HepG2 (cell line): ENCODE measurements around the gene RAB3C. TPM values are rescaled to one million over a fixed set of nuclear protein-coding genes. Genes with fewer than 3 reads are reported as not detected.

Experiments
- ATAC-seq: fragments of 200-7000 bp; cut with Tn5 transposase; 3 replicates; pipeline ENCODE4 v1.9.1; 2020; ENCODE audit warnings: mild to moderate bottlenecking, moderate library complexity
- BruUV-seq: library from RNA; stranded (reverse); fragments of 400-500 nt; replicated peaks from 2 replicates; lab custom pipeline; 2021; lab: Mats Ljungman, UMichigan
- CTCF ChIA-PET: fragments of 300-600 bp; formaldehyde crosslinking; extraction: SDS; loops from one replicate; lab custom pipeline; 2021; ENCODE audit warnings: low total read pairs, inconsistent platforms, low intra/inter-chr PET ratio; lab: Yijun Ruan, JAX
- POLR2A ChIA-PET: fragments of 350-600 bp; sonication (Branson Sonifier 250); formaldehyde crosslinking; loops from one replicate; lab custom pipeline; 2020; ENCODE audit warnings: antibody characterized with exemption, inconsistent platforms; lab: Yijun Ruan, JAX
- DNase-seq: peaks from one replicate; pipeline ENCODE4 v3.0.0-alpha.2; 2015; ENCODE audit warnings: low spot score
- FAIRE-seq: peaks from 3 replicates; lab custom pipeline; 2011; peaks lifted over from hg19 to GRCh38; lab: Jason Lieb, UNC
- H2AFZ ChIP-seq: one replicate; pipeline ENCODE4 v1.6.1; 2011; ENCODE audit warnings: low read length, inconsistent platforms
- H3K27ac ChIP-seq: fragments of 300-600 bp; 3 replicates; pipeline ENCODE4 v1.8.0; 2011; ENCODE audit warnings: mixed run types, mild to moderate bottlenecking, mixed read lengths, low read length, inconsistent platforms; ENCODE audit not compliant: insufficient read depth; ENCODE audit errors: extremely low read length
- H3K27me3 ChIP-seq, 2 experiments: fragments of 200-600 bp in 1 of 2; 2 replicates in 1 of 2; 3 replicates in 1 of 2; pipeline versions ENCODE4 v1.6.0 to v1.8.0; 2011; ENCODE audit warnings: low read length in 2 of 2, mild to moderate bottlenecking in 2 of 2, moderate library complexity in 2 of 2, inconsistent platforms in 1 of 2; ENCODE audit not compliant: insufficient read depth in 2 of 2, control insufficient read depth in 1 of 2
- H3K36me3 ChIP-seq, 2 experiments: fragments of 200-600 bp in 1 of 2; replicated peaks in 1 of 2; 2 replicates in 1 of 2; 3 replicates in 1 of 2; pipeline versions ENCODE4 v1.5.1 to v1.8.0; 2011; ENCODE audit warnings: low read length in 2 of 2, inconsistent platforms in 1 of 2; ENCODE audit not compliant: insufficient read depth in 2 of 2, control insufficient read depth in 1 of 2
- H3K4me1 ChIP-seq: 2 replicates; pipeline ENCODE4 v1.5.1; 2012; ENCODE audit warnings: low read length, inconsistent platforms; ENCODE audit not compliant: insufficient read depth
- H3K4me2 ChIP-seq: 2 replicates; pipeline ENCODE4 v1.6.0; 2011; ENCODE audit warnings: low read depth, low read length, inconsistent platforms
- H3K4me3 ChIP-seq, 3 experiments: fragments of 200-600 bp in 1 of 3; sonication (generic), shearing (Covaris generic) in 1 of 3; replicated peaks in 1 of 3; 2 replicates each; pipeline ENCODE4 v1.5.1; 2011 to 2016; ENCODE audit warnings: low read length in 3 of 3, inconsistent platforms in 2 of 3, low read depth in 2 of 3, mild to moderate bottlenecking in 2 of 3, control low read depth in 1 of 3, mixed read lengths in 1 of 3; ENCODE audit not compliant: insufficient read depth in 1 of 3
- H3K79me2 ChIP-seq: one replicate; pipeline ENCODE4 v1.6.1; 2011; ENCODE audit warnings: low read length, inconsistent platforms; ENCODE audit not compliant: insufficient read depth
- H3K9ac ChIP-seq: 2 replicates; pipeline ENCODE4 v1.6.0; 2011; ENCODE audit warnings: mild to moderate bottlenecking, low read depth, low read length, inconsistent platforms; ENCODE audit not compliant: insufficient read depth
- H3K9me3 ChIP-seq: 2 replicates; pipeline ENCODE4 v1.5.1; 2012; ENCODE audit warnings: mild to moderate bottlenecking, low read length
- H4K20me1 ChIP-seq: 2 replicates; pipeline ENCODE4 v1.6.0; 2011; ENCODE audit warnings: inconsistent platforms, mild to moderate bottlenecking, low read length, moderate library complexity; ENCODE audit not compliant: insufficient read depth
- HNRNPL ChIP-seq: fragments of 200-400 bp; formaldehyde crosslinking; IDR thresholded peaks from 2 replicates; pipeline ENCODE4 v1.6.1; 2017; ENCODE audit warnings: mild to moderate bottlenecking, low read depth, low read length
- NFRKB ChIP-seq: fragments of 450-650 bp; IDR thresholded peaks from 2 replicates; pipeline ENCODE4 v1.6.1; 2017
- TP53 ChIP-seq: sonication (generic); formaldehyde crosslinking; conservative IDR thresholded peaks from 2 replicates; pipeline ENCODE4 v1.4.0; 2020; ENCODE audit warnings: missing genetic modification reagents
- ZNF543 ChIP-seq: sonication (generic); formaldehyde crosslinking; IDR thresholded peaks from 2 replicates; pipeline ENCODE4 v1.4.0; 2020; ENCODE audit warnings: mild to moderate bottlenecking, missing genetic modification reagents
- WGBS: methylation state at CpG from one replicate; pipeline ENCODE4 v1.1.6; 2017; ENCODE audit warnings: low lambda C conversion rate; 5-methylcytosine and 5-hydroxymethylcytosine counted together
- in situ Hi-C: cut with HindIII; loops from 2 replicates; pipeline ENCODE4 v1.10.0; 2017; ENCODE audit warnings: low pct_unique_long_range_greater_than_20kb; ENCODE audit not compliant: extremely low pct_ligation_motif_present
- intact Hi-C: fragments of 100-400 bp; cut with micrococcal nuclease; formaldehyde crosslinking; loops from one replicate; pipeline ENCODE4 v1.10.0; 2022; ENCODE audit not compliant: unreplicated experiment
- polyA plus RNA-seq, 8 experiments: library from polyadenylated mRNA; depleted of rRNA in 3 of 8; stranded (reverse) in 7 of 8; unstranded in 1 of 8; fragments of >200 nt; fragmentation: Illumina TruSeq in 4 of 8; extraction: Trizol in 4 of 8; gene quantifications; 2 replicates each; pipeline versions ENCODE4 v1.2.1 to v1.2.3, GENCODE V29; 2011 to 2016; ENCODE audit warnings: low read depth in 4 of 8, missing spikeins in 1 of 8, mixed read lengths in 1 of 8; ENCODE audit not compliant: insufficient read depth in 1 of 8
- total RNA-seq, 5 experiments: library from RNA; depleted of rRNA; stranded (reverse); fragments of >200 nt; fragmentation: Illumina TruSeq; extraction: Trizol; gene quantifications; 2 replicates each; pipeline ENCODE4 v1.2.3, GENCODE V29; 2016; ENCODE audit warnings: low read depth in 1 of 5
- TF ChIP-seq, protein P1 (sequence below): sonication (generic); formaldehyde crosslinking; IDR thresholded peaks from 2 replicates; pipeline ENCODE4 v1.4.0; 2020; ENCODE audit warnings: missing genetic modification reagents
- TF ChIP-seq, protein P2 (sequence below): sonication (generic); formaldehyde crosslinking; IDR thresholded peaks from 2 replicates; pipeline ENCODE4 v1.5.0; 2020; ENCODE audit warnings: mild to moderate bottlenecking, missing genetic modification reagents
- TF ChIP-seq, protein P3 (sequence below): sonication (generic); formaldehyde crosslinking; IDR thresholded peaks from 2 replicates; pipeline ENCODE4 v1.5.0; 2020; ENCODE audit warnings: missing genetic modification reagents

The RAB3C gene
- total and polyA plus RNA-seq, 2 of the 13 experiments (the other 11 are each of a cell fraction or from before 2014, with no cell fraction given): not detected

DNA sequence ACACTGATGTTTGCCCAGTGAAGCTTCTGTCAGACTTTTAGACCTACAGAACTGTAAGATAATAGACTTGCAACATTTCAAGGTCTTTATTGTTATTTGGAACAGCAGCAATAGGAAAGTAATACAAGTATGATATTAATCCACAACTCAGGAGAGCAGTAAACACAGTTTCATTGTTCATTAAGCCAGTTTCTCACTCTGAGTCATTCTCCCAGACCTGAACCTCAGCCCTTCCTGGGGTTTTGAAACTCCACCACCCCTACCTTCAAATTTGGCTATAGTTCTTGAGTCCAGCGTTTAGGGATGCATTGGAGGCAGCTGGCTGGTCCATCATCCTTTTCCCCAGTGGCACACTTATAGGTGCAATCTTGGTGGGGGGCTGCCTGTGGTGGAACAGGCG, 203.2 kb downstream of the RAB3C start:
- intact Hi-C loops: no loop called here
- no peak for FAIRE-seq
- Histone ChIP-seq H3K9me3 (no peaks in the 10 kb centered on the region), H3K27ac (no peak overlapping the region), H3K27me3 (no peaks in the 10 kb centered on the region; a peak in 1 of 5 replicates), H3K4me3 (no peak overlapping the region)
- WGBS: 5% methylated on average over 2 of the region's 2 CpGs
- TF ChIP-seq TP53 (no peak), ZNF543 (no peak), HNRNPL (no peak), NFRKB (no peak)
- TF ChIP-seq, protein P1, sequence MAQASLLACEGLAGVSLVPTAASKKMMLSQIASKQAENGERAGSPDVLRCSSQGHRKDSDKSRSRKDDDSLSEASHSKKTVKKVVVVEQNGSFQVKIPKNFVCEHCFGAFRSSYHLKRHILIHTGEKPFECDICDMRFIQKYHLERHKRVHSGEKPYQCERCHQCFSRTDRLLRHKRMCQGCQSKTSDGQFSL (CRISPR knock-in tag): no peak
- TF ChIP-seq, protein P2, sequence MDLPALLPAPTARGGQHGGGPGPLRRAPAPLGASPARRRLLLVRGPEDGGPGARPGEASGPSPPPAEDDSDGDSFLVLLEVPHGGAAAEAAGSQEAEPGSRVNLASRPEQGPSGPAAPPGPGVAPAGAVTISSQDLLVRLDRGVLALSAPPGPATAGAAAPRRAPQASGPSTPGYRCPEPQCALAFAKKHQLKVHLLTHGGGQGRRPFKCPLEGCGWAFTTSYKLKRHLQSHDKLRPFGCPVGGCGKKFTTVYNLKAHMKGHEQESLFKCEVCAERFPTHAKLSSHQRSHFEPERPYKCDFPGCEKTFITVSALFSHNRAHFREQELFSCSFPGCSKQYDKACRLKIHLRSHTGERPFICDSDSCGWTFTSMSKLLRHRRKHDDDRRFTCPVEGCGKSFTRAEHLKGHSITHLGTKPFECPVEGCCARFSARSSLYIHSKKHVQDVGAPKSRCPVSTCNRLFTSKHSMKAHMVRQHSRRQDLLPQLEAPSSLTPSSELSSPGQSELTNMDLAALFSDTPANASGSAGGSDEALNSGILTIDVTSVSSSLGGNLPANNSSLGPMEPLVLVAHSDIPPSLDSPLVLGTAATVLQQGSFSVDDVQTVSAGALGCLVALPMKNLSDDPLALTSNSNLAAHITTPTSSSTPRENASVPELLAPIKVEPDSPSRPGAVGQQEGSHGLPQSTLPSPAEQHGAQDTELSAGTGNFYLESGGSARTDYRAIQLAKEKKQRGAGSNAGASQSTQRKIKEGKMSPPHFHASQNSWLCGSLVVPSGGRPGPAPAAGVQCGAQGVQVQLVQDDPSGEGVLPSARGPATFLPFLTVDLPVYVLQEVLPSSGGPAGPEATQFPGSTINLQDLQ (CRISPR knock-in tag): no peak
- TF ChIP-seq, protein P3, sequence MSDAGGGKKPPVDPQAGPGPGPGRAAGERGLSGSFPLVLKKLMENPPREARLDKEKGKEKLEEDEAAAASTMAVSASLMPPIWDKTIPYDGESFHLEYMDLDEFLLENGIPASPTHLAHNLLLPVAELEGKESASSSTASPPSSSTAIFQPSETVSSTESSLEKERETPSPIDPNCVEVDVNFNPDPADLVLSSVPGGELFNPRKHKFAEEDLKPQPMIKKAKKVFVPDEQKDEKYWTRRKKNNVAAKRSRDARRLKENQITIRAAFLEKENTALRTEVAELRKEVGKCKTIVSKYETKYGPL (CRISPR knock-in tag): no peak
- TF ChIP-seq, all 625 proteins: peak for 0
- Histone ChIP-seq H3K36me3 (no peaks in the 10 kb centered on the region), H4K20me1 (no peaks in the 10 kb centered on the region), H3K4me2 (no peak overlapping the region), H3K9ac (no peak overlapping the region), H2AFZ (no peak overlapping the region), H3K4me1 (no peaks in the 10 kb centered on the region), H3K79me2 (no peaks in the 10 kb centered on the region)
- ChIA-PET POLR2A (no interaction called here), CTCF (no interaction called here)
- in situ Hi-C loops: no loop called here
- DNase-seq (no peak), ATAC-seq (no peak)
- BruUV-seq: no TSS peak
